HepG2 (cell line): ENCODE data around the gene C14orf93. TPM values are rescaled to one million over a fixed set of nuclear protein-coding genes. Genes with fewer than 3 reads are reported as not detected.

Experiments
- E2F5 ChIP-seq: sonication (generic); formaldehyde crosslinking; conservative IDR thresholded peaks from 2 replicates; pipeline ENCODE4 v1.4.0; 2020; ENCODE audit warnings: missing genetic modification reagents
- GMEB1 ChIP-seq: sonication (generic); formaldehyde crosslinking; IDR thresholded peaks from 2 replicates; pipeline ENCODE4 v1.5.1; 2020; ENCODE audit warnings: missing genetic modification reagents, mild to moderate bottlenecking, borderline replicate concordance
- HIVEP1 ChIP-seq: sonication (generic); formaldehyde crosslinking; IDR thresholded peaks from 2 replicates; pipeline ENCODE4 v1.4.0; 2020; ENCODE audit warnings: mild to moderate bottlenecking, missing genetic modification reagents
- KDM5A ChIP-seq: fragments of 200-600 bp; sonication (generic); IDR thresholded peaks from 2 replicates; pipeline ENCODE4 v1.7.0; 2018; ENCODE audit warnings: antibody characterized with exemption, mild to moderate bottlenecking, low read length, borderline replicate concordance
- KIAA2018 ChIP-seq: sonication (generic); formaldehyde crosslinking; IDR thresholded peaks from 2 replicates; pipeline ENCODE4 v1.5.0; 2020; ENCODE audit warnings: mild to moderate bottlenecking, missing genetic modification reagents, borderline replicate concordance
- KMT2A ChIP-seq: sonication (generic); formaldehyde crosslinking; IDR thresholded peaks from 2 replicates; pipeline ENCODE4 v1.4.0; 2020; ENCODE audit warnings: missing genetic modification reagents
- PCBP1 ChIP-seq: fragments of 200-400 bp; formaldehyde crosslinking; IDR thresholded peaks from 2 replicates; pipeline ENCODE4 v1.6.1; 2017; ENCODE audit warnings: mild to moderate bottlenecking, low read depth, low read length, borderline replicate concordance
- SYNCRIP ChIP-seq: fragments of 200-400 bp; formaldehyde crosslinking; IDR thresholded peaks from 2 replicates; pipeline ENCODE4 v1.6.1; 2018; ENCODE audit warnings: mild to moderate bottlenecking, low read depth, low read length; ENCODE audit not compliant: insufficient read depth
- ZBTB10 ChIP-seq: sonication (generic); formaldehyde crosslinking; IDR thresholded peaks from 2 replicates; pipeline ENCODE4 v1.4.0; 2020; ENCODE audit warnings: missing genetic modification reagents, borderline replicate concordance
- ZNF335 ChIP-seq: sonication (generic); formaldehyde crosslinking; IDR thresholded peaks from 2 replicates; pipeline ENCODE4 v1.4.0; 2020; ENCODE audit warnings: missing genetic modification reagents
- ZNF740 ChIP-seq: sonication (generic); formaldehyde crosslinking; IDR thresholded peaks from 2 replicates; pipeline ENCODE4 v1.4.0; 2020; ENCODE audit warnings: missing genetic modification reagents
- ZSCAN20 ChIP-seq: sonication (generic); formaldehyde crosslinking; IDR thresholded peaks from 2 replicates; pipeline ENCODE4 v1.4.0; 2020; ENCODE audit warnings: missing genetic modification reagents, mild to moderate bottlenecking, borderline replicate concordance
- polyA plus RNA-seq, 8 experiments: library from polyadenylated mRNA; depleted of rRNA in 3 of 8; stranded (reverse) in 7 of 8; unstranded in 1 of 8; fragments of >200 nt; fragmentation: Illumina TruSeq in 4 of 8; extraction: Trizol in 4 of 8; gene quantifications; 2 replicates each; pipeline versions ENCODE4 v1.2.1 to v1.2.3, GENCODE V29; 2011 to 2016; ENCODE audit warnings: low read depth in 4 of 8, missing spikeins in 1 of 8, mixed read lengths in 1 of 8; ENCODE audit not compliant: insufficient read depth in 1 of 8
- total RNA-seq, 5 experiments: library from RNA; depleted of rRNA; stranded (reverse); fragments of >200 nt; fragmentation: Illumina TruSeq; extraction: Trizol; gene quantifications; 2 replicates each; pipeline ENCODE4 v1.2.3, GENCODE V29; 2016; ENCODE audit warnings: low read depth in 1 of 5

C14orf93 gene
- total and polyA plus RNA-seq, 2 of the 13 experiments (the other 11 are each of a cell fraction or from before 2014, with no cell fraction given) = 11.4 to 22.5 TPM

GRCh38 chr14:22985894-22986507 lies 23.9 kb downstream of the C14orf93 start (continued):
- TF ChIP-seq ZBTB10 (no peak), E2F5 (CRISPR knock-in tag) (no peak), ZSCAN20 (0 out of 2 replicates have a peak, but pooled peaks have one; percentile 29), HIVEP1 (no peak), KDM5A (no peak), ZNF740 (peak; percentile 35; the same call in 1 of the 2 replicates), ZNF335 (CRISPR knock-in tag) (no peak), GMEB1 (CRISPR knock-in tag) (peak; percentile 55; the same call in 1 of the 2 replicates), PCBP1 (no peak), KMT2A (CRISPR knock-in tag) (0 out of 2 replicates have a peak, but pooled peaks have one; percentile 5), KIAA2018 (0 out of 2 replicates have a peak, but pooled peaks have one; percentile 86), SYNCRIP (no peak)
